NT2/D1 (cell line): Measurements from ENCODE around the gene ALG14.

Experiments
- DNase-seq: peaks from one replicate; pipeline ENCODE4 v3.0.0-alpha.2; 2011; ENCODE audit warnings: low read depth, low spot score
- H3K27me3 ChIP-seq: 2 replicates; pipeline ENCODE4 v1.6.0; 2011; ENCODE audit warnings: mild to moderate bottlenecking; ENCODE audit not compliant: insufficient read length, insufficient read depth
- H3K36me3 ChIP-seq: 2 replicates; pipeline ENCODE4 v1.6.1; 2011; ENCODE audit warnings: mild to moderate bottlenecking, low read length, mixed read lengths; ENCODE audit not compliant: insufficient read depth, insufficient read length
- H3K4me1 ChIP-seq: 2 replicates; pipeline ENCODE4 v1.5.1; 2011; ENCODE audit not compliant: insufficient read depth, insufficient read length
- H3K4me3 ChIP-seq: 2 replicates; pipeline ENCODE4 v1.5.1; 2011; ENCODE audit warnings: low read depth; ENCODE audit not compliant: insufficient read length
- H3K9ac ChIP-seq: 2 replicates; pipeline ENCODE4 v1.6.0; 2011; ENCODE audit warnings: low read depth; ENCODE audit not compliant: insufficient read length
- H3K9me3 ChIP-seq: 2 replicates; pipeline ENCODE4 v1.5.1; 2011; ENCODE audit warnings: mild to moderate bottlenecking, low read length; ENCODE audit not compliant: insufficient read depth
- SUZ12 ChIP-seq: IDR thresholded peaks from 2 replicates; pipeline ENCODE4 v1.6.1; 2011; ENCODE audit not compliant: insufficient read length, insufficient read depth; ENCODE audit errors: extremely low read depth
- YY1 ChIP-seq: IDR thresholded peaks from 2 replicates; pipeline ENCODE4 v1.6.1; 2011; ENCODE audit not compliant: insufficient read length, insufficient read depth
- ZNF274 ChIP-seq: IDR thresholded peaks from 2 replicates; pipeline ENCODE4 v1.6.1; 2011; ENCODE audit warnings: mild to moderate bottlenecking, low read depth, low read length

The ALG14 gene

DNA sequence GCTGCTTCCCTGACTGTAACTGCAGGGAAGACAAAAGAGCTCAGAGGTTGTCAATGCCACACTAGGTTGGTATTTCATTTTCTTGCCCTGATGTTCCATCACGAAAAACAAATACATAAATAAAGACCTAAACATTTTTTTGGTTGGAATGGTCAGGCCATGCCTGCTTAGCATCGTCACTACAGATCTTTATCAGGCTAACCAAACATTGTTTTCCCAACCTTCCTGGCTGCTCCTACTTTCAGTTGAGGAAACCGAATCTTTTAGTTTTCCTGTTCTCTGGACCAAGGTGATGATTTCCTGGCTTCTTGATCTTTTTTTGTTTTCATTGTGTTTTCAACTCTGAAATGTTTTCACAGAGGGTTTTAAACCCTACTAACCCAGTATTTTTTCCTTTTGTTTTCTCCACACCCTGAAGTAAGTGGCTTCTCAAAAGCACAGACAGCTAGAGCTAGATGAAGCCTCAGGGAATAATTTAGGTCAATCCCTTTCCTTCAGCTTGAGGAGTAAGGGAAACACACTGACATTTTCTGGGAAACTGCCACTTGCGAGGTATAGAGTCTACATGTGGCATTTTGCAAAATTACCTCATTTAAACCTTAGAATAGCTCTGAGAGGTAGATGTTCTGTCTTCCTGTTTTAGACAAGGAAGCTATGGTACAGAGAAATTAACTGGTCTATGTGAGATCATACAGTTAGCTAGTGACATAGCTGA lies 78.7 kb downstream of the ALG14 start:
- Histone ChIP-seq H3K9me3 (no peaks in the 10 kb centered on the region), H3K36me3 (no peaks in the 10 kb centered on the region), H3K4me3 (no peak overlapping the region), H3K9ac (no peak overlapping the region), H3K4me1 (no peaks in the 10 kb centered on the region), H3K27me3 (no peaks in the 10 kb centered on the region)
- TF ChIP-seq SUZ12 (no peak), YY1 (no peak), ZNF274 (no peak)
- no peak for DNase-seq

DNA sequence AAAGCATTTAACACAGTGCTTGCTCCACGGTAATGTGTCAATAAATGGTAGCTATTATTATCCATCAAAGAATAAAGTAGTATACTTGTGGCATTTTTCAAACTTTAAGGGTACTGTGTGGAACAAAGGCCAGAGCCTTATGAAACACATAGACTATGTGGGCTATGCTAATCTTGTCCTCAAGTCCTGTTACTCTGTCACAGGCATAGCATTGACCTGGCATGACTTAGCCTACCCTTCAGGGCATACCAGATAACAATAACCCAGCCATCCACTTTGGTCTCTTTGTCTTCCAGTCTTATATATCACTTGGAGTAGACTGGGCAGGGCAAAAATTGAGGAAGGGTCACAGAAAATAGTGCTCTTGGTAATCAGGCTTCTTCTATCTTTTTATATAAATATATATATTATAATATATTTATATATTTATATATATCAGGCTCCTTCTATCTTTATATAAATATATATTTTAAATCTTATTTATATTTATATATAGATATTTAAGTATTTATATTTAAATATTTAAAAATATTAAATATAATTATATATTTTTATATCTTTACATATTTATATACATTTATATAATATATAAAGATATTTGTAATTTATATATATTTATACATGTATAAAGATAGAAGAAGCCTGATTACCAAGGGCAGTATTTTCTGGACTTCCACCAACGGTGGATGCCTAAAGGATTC lies 79.7 kb downstream of the ALG14 start:
- no peak overlapping the region for H3K4me3 ChIP-seq
- no peak for DNase-seq
- no peaks in the 10 kb centered on the region for H3K27me3 ChIP-seq

DNA sequence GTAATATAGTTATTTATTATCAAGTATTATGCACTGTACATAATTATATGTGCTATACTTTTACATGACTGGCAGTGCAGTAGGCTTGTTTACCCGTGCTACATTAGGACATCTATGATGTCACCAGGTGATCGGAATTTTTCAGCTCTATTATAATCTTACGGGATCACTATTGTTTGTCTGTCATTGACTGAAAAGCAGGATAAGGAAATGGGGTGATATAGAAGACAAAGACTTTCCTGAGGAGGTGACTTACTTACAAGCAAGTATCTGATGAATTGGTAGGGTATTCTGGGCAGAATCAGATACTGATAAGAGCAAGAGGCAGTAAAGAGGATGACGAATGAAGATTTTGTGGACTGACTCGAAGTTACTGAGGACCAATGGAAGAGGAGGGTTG lies 80.6 kb downstream of the ALG14 start:
- Histone ChIP-seq H3K4me3 (no peak overlapping the region), H3K9ac (no peak overlapping the region), H3K4me1 (no peaks in the 10 kb centered on the region), H3K27me3 (no peaks in the 10 kb centered on the region), H3K36me3 (no peaks in the 10 kb centered on the region), H3K9me3 (no peaks in the 10 kb centered on the region)
- no peak for DNase-seq
- TF ChIP-seq YY1 (no peak), ZNF274 (no peak), SUZ12 (no peak)

More for the DNA sequence above, 79.7 kb downstream of the ALG14 start:
- H3K36me3 ChIP-seq = no peaks in the 10 kb centered on the region
- H3K4me1 ChIP-seq = no peaks in the 10 kb centered on the region
- H3K9me3 ChIP-seq = no peaks in the 10 kb centered on the region
- H3K9ac ChIP-seq = no peak overlapping the region
- TF ChIP-seq YY1 (no peak), SUZ12 (no peak), ZNF274 (no peak)

DNA sequence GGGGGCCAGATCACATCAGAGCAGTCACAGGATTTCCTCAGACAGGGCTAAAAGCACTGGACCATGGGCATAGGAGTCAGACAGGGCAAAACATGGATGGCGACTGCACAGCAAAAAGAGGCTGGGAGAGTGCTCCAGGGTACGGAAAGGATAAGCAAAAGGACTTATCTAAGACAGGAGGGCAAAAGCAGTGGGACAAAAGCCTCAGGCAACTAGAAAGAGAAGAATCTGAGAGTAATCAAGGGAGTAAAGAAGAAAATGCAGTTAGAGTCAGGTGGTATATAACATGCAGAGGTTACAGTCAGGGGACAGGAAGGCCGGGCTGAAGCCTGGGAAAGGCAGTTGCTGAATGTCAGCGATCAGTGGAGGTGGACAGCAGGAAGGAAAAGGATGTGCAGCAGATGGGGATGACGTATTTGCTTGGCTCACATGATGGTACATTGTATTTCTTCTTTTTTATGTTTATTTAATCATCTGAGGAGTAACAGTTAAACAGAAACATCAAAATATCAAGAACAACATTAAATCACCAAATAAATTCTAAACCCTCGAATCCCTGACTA lies 82.8 kb downstream of the ALG14 start:
- no peak for TF ChIP-seq ZNF274
- no peak for TF ChIP-seq YY1
- no peak for TF ChIP-seq SUZ12
- H3K27me3 ChIP-seq = no peaks in the 10 kb centered on the region
- H3K4me1 ChIP-seq = no peaks in the 10 kb centered on the region
- no peak overlapping the region for H3K9ac ChIP-seq
- no peaks in the 10 kb centered on the region for H3K36me3 ChIP-seq
- no peak for DNase-seq
- H3K4me3 ChIP-seq = no peak overlapping the region
- H3K9me3 ChIP-seq = no peaks in the 10 kb centered on the region

DNA sequence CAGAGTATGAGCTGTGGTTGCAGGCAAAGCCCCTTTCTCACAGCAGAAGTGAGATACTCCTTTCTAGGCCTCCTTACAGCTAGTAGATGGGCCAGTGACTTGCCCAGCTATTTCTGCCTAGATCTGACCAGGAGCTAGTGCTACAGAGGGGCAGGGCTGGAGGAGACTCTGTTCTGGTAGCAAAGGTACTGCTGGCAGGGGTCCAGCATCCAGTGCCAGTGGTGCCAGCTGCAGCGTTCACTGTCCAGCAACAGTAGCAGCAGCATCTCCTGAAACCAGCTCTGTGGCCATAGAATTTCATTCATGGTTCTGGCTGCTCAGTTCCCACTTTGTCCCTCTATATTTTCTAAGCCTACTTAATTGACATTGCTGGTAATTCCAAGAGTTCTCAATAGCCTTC lies 83.4 kb downstream of the ALG14 start:
- no peak overlapping the region for H3K4me3 ChIP-seq
- no peaks in the 10 kb centered on the region for H3K4me1 ChIP-seq
- no peaks in the 10 kb centered on the region for H3K9me3 ChIP-seq
- no peak overlapping the region for H3K9ac ChIP-seq
- TF ChIP-seq ZNF274 (no peak), SUZ12 (no peak), YY1 (no peak)
- no peaks in the 10 kb centered on the region for H3K27me3 ChIP-seq
- DNase-seq = no peak
- no peaks in the 10 kb centered on the region for H3K36me3 ChIP-seq

DNA sequence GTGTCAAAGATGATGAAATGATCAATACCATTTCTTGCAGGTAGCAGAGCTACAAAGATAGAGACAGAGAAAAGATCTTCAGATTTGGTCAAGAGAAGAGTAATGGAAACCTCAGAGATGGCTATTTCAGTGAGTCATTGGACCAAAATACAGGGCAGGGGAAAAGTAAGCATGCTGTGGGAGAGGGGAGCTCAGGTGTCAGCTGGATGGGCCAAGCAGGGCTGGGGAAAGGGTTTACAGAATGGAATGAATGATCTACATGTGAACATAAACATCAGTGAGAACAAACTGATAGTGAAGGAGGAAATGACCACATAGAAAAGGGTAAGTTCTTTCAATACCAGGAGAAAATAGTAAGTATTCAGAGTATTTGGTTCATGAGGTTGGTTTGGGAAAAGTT lies 84.4 kb downstream of the ALG14 start:
- TF ChIP-seq ZNF274 = no peak
- TF ChIP-seq YY1 = no peak
- no peak for TF ChIP-seq SUZ12
- no peaks in the 10 kb centered on the region for H3K27me3 ChIP-seq
- H3K4me3 ChIP-seq = no peak overlapping the region
- DNase-seq = no peak
- no peaks in the 10 kb centered on the region for H3K4me1 ChIP-seq
- H3K36me3 ChIP-seq = no peaks in the 10 kb centered on the region
- no peaks in the 10 kb centered on the region for H3K9me3 ChIP-seq
- H3K9ac ChIP-seq = no peak overlapping the region

DNA sequence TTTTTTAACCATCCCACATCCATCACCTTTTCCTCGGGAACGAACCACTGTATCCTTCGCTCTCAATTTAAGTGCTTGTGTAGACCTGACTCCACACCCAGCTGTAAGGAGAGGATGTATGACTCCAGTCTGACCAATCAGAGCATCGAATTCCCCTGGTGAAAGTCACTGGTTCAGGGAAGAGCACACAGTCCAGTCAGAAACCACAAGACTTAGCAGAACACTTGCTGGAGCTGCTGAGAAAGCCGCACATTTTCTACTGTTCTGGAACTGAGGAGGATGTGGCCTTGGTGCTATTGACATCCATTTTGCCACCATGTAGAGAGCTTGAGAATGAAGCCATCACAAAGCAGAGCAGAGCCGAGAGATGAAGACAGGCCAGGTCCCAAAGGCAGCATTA lies 86.0 kb downstream of the ALG14 start:
- H3K27me3 ChIP-seq = no peaks in the 10 kb centered on the region
- H3K4me3 ChIP-seq = no peak overlapping the region
- H3K9me3 ChIP-seq = no peaks in the 10 kb centered on the region
- H3K4me1 ChIP-seq = no peaks in the 10 kb centered on the region
- no peak for DNase-seq
- no peaks in the 10 kb centered on the region for H3K36me3 ChIP-seq
- no peak for TF ChIP-seq SUZ12
- TF ChIP-seq YY1 = no peak
- TF ChIP-seq ZNF274 = no peak
- H3K9ac ChIP-seq = no peak overlapping the region
